ENCODE measurements around the gene CACNA2D3.

- TF ChIP-seq CTCF (conservative IDR thresholded peaks at IDR 0.05; ENCODE audit: low read depth, low read length), result no peak
- no peak for TF ChIP-seq EZH2 (IDR thresholded peaks at IDR 0.05; ENCODE audit: low read length, unreplicated experiment)
Observed at GRCh38 chr3:54931182-54931581, 808.8 kb downstream of the CACNA2D3 start.
